ENCODE data around the gene DDX52. TPM values are rescaled to one million over a fixed set of nuclear protein-coding genes. Genes with fewer than 3 reads are reported as not detected.

DDX52 gene
- total and polyA plus RNA-seq, 9 of the 15 experiments (the other 6 are each of a cell fraction or from before 2014, with no cell fraction given) = 19.1 to 50.5 (median 34.8) TPM

DNA sequence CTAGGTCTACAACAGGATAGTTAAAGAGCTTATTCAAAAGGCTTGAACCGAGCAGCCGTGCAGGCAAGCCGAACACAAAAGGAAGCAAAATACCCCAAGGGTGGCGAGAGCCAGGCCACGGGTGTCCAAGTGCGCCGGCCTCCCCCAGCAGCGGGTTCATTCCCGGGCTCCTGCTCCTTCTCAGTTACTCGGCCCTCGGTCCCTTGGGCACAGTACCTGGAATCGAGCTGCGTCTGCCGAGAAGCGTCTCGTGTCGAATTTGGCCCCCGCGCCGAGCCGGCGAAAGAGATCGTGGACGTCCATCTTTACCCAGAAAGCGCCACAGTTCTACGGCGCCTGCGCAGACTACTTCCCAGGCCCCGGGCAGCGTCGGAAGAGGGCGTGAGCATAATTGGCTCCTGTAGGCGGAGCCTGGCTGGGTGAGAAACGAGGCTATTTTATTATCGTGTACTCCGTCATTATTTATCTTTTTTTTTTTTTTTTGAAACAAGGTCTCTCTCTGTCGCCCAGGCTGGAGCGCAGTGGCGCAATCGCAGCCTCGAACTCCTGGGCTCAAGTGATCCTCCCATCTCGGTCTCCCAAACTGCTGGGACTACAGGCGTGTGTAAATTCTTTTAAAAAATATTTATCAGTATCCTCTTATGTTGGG lies at the start of gene DDX52 (continued):
- TF ChIP-seq, protein P1, sequence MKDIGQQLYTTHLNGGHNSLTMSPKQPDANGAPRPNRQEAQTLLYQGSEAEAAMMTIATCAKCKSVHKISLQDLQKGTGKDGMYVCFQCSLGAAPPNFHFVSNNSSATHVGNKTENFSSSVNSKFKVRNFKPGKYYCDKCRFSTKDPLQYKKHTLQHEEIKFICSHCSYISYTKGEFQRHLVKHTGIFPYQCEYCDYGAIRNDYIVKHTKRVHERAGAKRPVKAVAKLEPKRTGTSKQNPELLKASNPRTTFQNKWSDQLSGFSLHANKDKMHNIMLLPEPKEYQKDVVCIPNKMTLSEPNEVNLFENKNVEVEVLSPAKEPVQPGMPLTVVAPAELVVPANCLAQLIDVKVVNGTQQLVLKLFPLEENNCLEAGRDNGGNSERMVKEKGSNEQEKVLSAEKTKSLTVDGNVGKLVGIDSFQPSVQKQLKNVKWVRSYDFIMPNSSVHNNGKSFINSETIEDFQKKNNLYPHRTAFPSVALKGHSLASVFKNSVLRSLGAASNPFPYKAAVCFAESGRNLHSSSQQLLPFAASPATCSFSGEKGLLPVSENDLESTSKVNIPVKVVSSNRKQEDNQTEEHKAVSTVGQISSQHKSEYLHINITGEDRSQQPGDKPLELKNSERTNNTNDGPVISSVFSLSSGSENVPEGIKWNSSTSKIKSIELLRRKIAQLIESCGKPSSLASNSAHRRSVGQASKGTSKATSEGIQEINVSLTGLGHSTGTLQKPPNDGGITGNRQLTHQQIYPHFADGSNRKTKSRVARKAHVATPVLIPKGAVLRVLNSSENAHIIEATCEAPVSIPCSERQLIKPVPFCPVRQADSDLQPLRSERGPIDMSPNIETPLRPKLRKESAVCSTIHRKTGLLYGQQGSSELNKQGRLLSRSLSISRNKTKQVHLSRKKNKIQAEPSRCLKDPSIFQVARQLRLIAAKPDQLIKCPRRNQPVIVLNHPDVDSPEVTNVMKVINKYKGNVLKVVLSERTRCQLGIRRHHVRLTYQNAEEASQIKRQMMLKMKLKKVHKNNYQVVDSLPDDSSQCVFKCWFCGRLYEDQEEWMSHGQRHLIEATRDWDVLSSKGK (CRISPR knock-in tag; IDR thresholded peaks at IDR 0.05) = no peak
- TF ChIP-seq ZNF41 (CRISPR knock-in tag; conservative IDR thresholded peaks at IDR 0.05) = no peak
- no peak; the same call in 1 of the 2 replicates for TF ChIP-seq ZNF407 (IDR thresholded peaks at IDR 0.05; ENCODE audit: low read depth)
- no peak for TF ChIP-seq HOXB6 (CRISPR knock-in tag; IDR thresholded peaks at IDR 0.05; ENCODE audit: borderline replicate concordance)
- no peak for TF ChIP-seq MED1 (CRISPR knock-in tag; IDR thresholded peaks at IDR 0.05; ENCODE audit: borderline replicate concordance)
- TF ChIP-seq ATF2 (CRISPR knock-in tag; IDR thresholded peaks at IDR 0.05) = no peak
- TF ChIP-seq ZNF583 (CRISPR knock-in tag; IDR thresholded peaks at IDR 0.05) = no peak
- TF ChIP-seq C11orf30 (IDR thresholded peaks at IDR 0.05; ENCODE audit: low read depth) = peak; percentile 88
- TF ChIP-seq, protein P2, sequence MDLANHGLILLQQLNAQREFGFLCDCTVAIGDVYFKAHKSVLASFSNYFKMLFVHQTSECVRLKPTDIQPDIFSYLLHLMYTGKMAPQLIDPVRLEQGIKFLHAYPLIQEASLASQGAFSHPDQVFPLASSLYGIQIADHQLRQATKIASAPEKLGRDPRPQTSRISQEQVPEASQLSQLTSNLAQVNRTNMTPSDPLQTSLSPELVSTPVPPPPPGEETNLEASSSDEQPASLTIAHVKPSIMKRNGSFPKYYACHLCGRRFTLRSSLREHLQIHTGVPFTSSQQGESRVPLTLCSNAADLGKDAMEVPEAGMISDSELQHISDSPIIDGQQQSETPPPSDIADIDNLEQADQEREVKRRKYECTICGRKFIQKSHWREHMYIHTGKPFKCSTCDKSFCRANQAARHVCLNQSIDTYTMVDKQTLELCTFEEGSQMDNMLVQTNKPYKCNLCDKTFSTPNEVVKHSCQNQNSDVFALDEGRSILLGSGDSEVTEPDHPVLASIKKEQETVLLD (IDR thresholded peaks at IDR 0.05) = no peak
- TF ChIP-seq ETV5 (CRISPR knock-in tag; IDR thresholded peaks at IDR 0.05; ENCODE audit: low read depth) = no peak
- TF ChIP-seq SRF (CRISPR knock-in tag; IDR thresholded peaks at IDR 0.05) = no peak

Measured in K562 (cell line).